Measurements from ENCODE around the gene SNX10.
"Not testable (repeated sequence)": the region's sequence is repeated elsewhere in the genome, so short reads cannot be mapped to it uniquely, and the experiment has no call there.

Gene SNX10

GRCh38 chr7:26291699-26292538 lies at the start of gene SNX10:
TSS of gene SNX10 (plus strand) at chr7:26291862. CDS start at chr7:26346443, 54,581 bp downstream.
- peak; percentile 75 for DNase-seq

DNA sequence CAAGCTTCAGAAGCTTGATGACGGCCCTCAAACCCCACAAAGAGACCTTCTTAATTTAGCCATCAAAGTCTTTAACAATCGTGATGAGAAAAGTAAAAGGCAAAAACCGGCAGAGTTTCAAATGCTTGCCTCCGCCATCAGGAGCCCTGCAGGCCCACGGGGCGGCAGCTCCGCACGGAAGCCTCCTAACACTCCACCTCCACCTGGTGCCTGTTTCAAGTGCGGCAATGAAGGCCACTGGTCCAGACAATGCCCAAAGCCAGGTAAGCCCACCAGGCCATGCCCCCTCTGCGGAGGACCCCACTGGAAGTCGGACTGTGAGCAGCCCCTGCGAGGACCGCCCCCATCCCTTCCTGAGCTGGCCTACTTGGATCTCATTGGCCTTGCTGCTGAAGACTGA lies 46.5 kb upstream of the SNX10 start:
- no peak for DNase-seq

- no peak for DNase-seq
Observed at GRCh38 chr7:26250239-26250638, 41.4 kb upstream of the SNX10 start.

- not testable (repeated sequence) for DNase-seq
Observed at GRCh38 chr7:26261866-26262265, 29.8 kb upstream of the SNX10 start.

- no peak for DNase-seq
Observed at GRCh38 chr7:26265065-26265464, 26.6 kb upstream of the SNX10 start.

DNA sequence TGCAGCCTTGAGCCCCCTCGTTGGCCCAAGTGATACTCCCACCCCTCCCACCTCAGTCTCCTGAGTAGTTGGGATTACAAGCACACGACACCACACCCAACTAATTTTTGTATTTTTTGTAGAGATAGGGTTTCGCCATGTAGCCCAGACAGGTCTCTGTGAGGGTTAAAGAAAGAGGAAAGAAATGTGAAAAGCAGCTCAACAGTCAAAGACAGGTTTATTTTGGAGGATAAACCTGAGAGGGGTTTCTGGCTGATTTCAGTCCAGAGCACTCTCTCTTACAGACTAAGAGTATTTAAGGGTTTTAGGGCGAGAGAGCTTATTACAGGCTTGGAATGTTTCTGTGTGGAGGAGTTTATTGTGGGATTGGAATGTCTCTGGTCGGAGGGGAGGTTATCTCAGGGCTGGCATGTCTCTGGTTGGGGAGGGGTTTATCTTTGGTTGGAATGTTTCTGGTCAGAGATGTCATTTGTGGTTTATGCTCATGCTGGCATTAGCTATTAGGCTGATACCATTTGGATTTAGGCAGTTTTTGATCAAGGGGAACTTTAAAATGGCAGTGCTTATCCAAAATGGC lies 26.1 kb upstream of the SNX10 start:
- no peak for DNase-seq

GRCh38 chr7:26267601-26268166 lies 24.0 kb upstream of the SNX10 start:
- no peak for DNase-seq

- DNase-seq, result no peak
Observed at GRCh38 chr7:26275213-26275612, 16.4 kb upstream of the SNX10 start.

DNA sequence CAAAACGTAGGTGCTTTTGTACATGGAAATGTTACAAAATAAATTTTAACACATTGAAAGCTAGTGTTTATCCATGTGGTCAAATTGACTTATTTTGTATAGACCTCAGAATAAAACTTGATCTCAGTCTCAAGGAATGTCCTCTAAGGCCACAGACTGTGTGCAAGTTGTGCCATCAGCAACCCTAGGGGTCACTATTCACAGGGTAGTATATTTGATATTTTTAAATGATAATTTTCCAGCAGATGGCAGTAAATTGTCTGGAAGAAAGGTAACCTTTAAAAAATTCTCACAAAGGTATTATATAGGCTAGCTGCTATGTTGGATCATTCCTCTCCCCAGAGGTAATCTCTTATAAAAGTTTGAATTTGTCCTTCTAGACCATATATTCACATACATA lies 12.9 kb upstream of the SNX10 start:
- peak; percentile 51 for DNase-seq

- DNase-seq, result peak; percentile 51
Observed at GRCh38 chr7:26279405-26279804, 12.3 kb upstream of the SNX10 start.

DNA sequence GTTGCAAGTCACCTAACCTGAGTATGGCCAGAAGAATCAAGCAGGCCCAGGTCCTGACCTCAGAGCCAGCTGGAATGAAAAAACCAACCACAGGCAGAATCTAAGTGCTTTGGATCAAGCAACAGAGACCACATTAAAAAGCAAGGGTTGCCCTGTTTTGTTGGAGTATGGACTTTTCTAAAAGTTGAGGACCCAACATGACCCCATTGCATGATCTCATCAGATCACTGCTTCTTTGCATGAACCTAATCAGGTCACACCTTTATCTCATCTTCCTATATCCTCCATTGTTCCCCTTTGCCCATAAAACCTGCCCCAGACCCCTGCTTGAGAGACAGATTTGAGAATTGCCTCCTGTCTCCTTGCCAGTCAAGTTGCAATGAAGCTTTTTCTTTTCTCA lies 11.6 kb upstream of the SNX10 start:
- DNase-seq, result no peak

- DNase-seq, result no peak
Observed at GRCh38 chr7:26280723-26281122, 10.9 kb upstream of the SNX10 start.

DNA sequence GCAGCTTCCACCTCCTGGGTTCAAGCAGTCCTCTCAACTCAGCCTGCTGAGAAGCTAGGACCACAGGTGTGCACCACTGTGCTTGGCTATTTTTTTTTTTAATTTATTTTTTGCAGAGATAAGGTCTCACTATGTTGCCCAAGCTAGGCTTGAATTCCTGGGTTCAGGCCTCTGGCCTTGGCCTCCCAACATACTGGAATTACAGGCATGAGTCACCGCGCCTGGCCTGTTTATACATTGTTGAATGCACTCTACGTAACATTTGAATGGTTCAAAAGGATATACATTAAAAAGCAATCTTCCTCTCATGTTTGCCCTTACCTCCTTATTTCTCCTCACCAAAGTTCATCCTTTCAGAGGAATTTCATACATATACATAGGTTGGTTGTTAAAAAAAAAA lies 7.2 kb upstream of the SNX10 start:
- DNase-seq, result no peak

- DNase-seq, result no peak
Observed at GRCh38 chr7:26284995-26285632, 6.5 kb upstream of the SNX10 start.

GRCh38 chr7:26286157-26286556 lies 5.5 kb upstream of the SNX10 start:
- no peak for DNase-seq

GRCh38 chr7:26288126-26288525 lies 3.5 kb upstream of the SNX10 start:
- DNase-seq, result not testable (repeated sequence)

DNA sequence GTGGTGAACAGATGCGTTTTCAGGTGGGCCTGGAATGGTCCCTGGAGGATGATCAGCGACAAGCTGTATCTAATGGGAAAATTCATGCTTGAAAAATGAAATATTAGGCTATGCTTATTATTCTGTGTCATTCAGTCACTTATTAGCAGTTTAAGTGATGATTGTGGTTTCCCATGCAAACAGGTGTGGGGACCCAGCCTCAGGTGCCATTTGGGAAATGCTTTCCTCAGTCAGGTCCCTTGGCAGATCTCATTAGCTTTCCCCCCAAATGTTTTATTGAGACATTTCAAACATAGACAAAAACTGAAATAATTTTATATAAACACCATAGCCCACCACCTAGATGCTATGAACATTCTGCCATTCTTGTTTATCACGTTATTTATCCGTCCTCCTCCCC lies 411 bp upstream of the SNX10 start:
- DNase-seq, result no peak

DNA sequence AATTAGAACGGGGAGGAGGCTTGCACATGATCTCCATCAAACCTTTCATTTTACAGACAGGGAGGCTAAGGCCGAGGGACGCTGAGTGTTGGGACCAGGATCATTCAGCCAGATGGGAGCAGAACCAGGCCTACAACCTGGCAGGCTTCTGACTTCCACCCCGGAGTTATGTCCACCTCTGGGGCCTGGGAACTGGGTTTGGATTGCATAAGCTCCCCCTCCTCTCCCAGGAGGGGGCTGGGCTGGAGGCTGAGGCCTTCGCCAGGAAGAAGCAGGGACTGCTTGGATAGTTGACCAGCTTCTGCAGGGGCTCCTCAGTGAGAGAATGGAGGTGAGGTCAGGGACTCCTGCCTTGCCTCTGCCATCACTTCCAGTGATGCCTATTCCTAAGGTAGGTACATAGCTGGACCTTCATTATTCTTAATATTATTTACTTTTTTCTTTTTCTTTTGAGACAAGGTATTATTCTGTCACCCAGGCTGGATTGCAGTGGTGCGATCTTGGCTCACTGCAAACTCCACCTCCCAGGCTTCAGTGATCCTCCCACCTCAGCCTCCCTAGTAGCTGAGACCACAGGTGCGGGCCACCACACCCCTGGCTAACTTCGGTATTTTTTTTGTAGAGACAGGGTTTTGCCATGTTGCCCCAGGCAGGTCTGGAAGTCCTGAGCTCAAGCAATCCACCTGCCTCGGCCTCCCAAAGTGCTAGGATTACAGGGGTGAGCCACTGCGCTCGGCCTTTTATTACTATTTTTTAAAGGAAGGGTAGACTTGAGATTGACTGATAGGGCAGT lies 1.3 kb downstream of the SNX10 start:
- DNase-seq, result no peak

- peak; percentile 92 for DNase-seq
Observed at GRCh38 chr7:26293569-26294308, 2.1 kb downstream of the SNX10 start.

- no peak for DNase-seq
Observed at GRCh38 chr7:26295015-26295414, 3.4 kb downstream of the SNX10 start.

- DNase-seq, result no peak
Observed at GRCh38 chr7:26295586-26295985, 3.9 kb downstream of the SNX10 start.

DNA sequence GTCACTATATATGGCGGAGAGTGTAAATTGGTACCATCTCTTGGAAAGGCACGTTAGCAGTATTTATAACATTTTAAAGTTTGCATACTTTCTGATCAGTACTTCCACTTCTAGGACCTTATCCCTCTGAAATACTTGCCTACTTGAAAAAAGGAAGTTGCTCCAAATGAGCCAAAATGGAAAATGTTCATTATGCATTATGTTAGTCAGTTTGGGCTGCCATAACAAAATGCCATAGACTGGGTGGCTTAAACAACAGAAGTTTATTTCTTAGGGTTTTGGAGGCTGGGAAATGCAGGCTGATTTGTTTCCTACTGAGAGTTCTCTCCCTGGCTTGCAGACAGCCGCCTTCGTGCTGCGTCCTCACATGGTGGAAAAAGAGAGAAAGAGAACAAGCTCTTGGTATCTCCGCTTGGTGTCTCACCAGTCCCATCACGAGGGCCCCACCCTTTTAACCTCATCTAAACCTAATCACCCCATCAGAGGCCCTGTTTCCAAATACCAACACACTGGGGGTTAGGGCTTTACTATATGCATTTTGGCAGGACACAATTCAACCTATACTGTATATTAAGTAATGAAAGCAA lies 6.9 kb downstream of the SNX10 start:
- no peak for DNase-seq
